ENCODE results near the gene STOML2.
"Not testable (repeated sequence)": the region's sequence is repeated elsewhere in the genome, so short reads cannot be mapped to it uniquely, and the experiment has no call there.

The STOML2 gene

GRCh38 chr9:35102769-35103659, at the start of gene STOML2:
Gene STOML2, minus strand, starts transcription at chr9:35103131. Its CDS starts 37 bp downstream, at chr9:35103094.
- Mint-ChIP-seq H3K4me3 (peak within 1 kb of the TSS; percentile 84), H3K27ac (peak within 1 kb of the TSS; percentile 98), H3K4me1 (peaks cover 23% of the 10 kb centered on the region), H3K36me3 (peaks cover 15% of the 10 kb centered on the region), H3K9me3 (no peaks in the 10 kb centered on the region), H3K27me3 (no peaks in the 10 kb centered on the region)
- ATAC-seq (ENCODE audit: low read depth) (peak; percentile 97), DNase-seq (ENCODE audit: low spot score in 2 of 2) (peak; percentile 77 to 88)

GRCh38 chr9:35147941-35148563, 45.1 kb upstream of the STOML2 start:
- not testable (repeated sequence) for H3K27ac Mint-ChIP-seq; H3K27me3 Mint-ChIP-seq; H3K4me3 Mint-ChIP-seq; H3K36me3 Mint-ChIP-seq; ATAC-seq (ENCODE audit: low read depth); H3K4me1 Mint-ChIP-seq; DNase-seq (ENCODE audit: low spot score in 2 of 2)
- peaks cover 20% of the 10 kb centered on the region for H3K9me3 Mint-ChIP-seq

DNA sequence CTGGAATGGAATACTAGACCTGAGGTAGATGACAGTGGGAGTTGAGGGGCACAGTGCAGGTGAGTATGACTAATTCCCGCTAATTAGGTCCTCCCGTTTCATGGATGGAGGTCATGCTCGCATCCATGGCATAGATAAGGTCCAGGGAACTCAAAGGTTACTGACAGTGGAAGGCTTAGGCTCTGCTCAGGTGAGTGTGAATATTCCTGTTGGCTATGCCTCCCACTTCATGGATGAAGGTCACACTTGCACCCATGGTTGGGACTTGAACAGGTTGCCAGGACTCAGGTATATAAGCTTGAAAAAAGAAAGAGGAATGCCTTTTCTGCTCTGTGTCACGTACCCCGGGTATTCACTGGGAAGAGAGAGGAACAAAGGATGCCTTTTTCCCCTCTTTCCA, 39.1 kb upstream of the STOML2 start:
- peaks cover 4% of the 10 kb centered on the region for H3K9me3 Mint-ChIP-seq
- no peak for DNase-seq (ENCODE audit: low spot score in 2 of 2)
- peaks cover 4% of the 10 kb centered on the region for H3K27me3 Mint-ChIP-seq
- H3K27ac Mint-ChIP-seq: no peak overlapping the region
- H3K36me3 Mint-ChIP-seq: no peaks in the 10 kb centered on the region
- no peak overlapping the region for H3K4me3 Mint-ChIP-seq
- H3K4me1 Mint-ChIP-seq: no peaks in the 10 kb centered on the region
- no peak for ATAC-seq (ENCODE audit: low read depth)

DNA sequence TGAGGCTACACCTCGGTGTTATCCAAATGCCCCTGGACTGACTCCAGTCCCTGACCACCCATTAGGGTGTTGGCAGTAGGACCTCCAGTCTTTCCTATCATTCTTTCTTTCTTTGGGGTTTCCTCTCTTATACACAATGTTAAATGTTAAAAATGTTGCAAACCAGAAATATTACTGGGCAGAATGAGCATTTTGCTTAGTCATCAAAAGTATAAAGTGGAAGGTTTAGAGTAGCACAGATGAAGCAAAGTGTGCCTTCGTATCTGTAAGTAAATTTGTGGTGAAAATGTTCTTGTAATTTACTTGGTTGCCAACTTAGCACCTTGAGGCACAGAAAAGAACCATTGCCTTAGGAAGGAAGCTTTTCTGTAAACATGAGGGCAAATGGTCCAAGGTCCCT, 37.2 kb upstream of the STOML2 start:
- Mint-ChIP-seq H3K4me1 (no peaks in the 10 kb centered on the region), H3K4me3 (no peak overlapping the region), H3K36me3 (no peaks in the 10 kb centered on the region), H3K27me3 (peaks cover 4% of the 10 kb centered on the region), H3K27ac (no peak overlapping the region), H3K9me3 (peaks cover 4% of the 10 kb centered on the region)
- DNase-seq (ENCODE audit: low spot score in 2 of 2) (no peak), ATAC-seq (ENCODE audit: low read depth) (no peak)

DNA sequence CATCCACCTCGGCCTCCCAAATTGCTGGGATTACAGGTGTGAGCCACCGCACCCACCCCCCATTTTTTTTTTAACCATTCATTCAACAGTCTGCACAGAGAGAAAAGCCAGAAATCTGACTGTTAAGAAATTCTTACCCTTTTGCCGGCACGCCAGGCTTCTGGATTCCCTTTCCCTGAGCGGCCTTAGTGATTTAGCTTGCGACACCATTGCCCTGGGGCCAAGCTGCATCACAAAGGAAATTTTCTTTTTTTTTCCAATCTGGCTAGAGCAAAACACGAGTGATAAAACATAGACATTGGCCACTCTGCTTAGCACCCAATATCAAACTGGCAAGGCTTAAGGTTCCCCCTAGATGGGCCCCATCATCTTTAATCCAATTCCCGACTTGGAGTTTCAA, 33.9 kb upstream of the STOML2 start:
- no peak for DNase-seq (ENCODE audit: low spot score in 2 of 2)

GRCh38 chr9:35135988-35136387, 33.1 kb upstream of the STOML2 start:
- no peaks in the 10 kb centered on the region for H3K4me1 Mint-ChIP-seq
- no peak for ATAC-seq (ENCODE audit: low read depth)
- H3K9me3 Mint-ChIP-seq: no peaks in the 10 kb centered on the region
- no peak overlapping the region for H3K4me3 Mint-ChIP-seq
- no peak overlapping the region for H3K27ac Mint-ChIP-seq
- no peak for DNase-seq (ENCODE audit: low spot score in 2 of 2)
- peaks cover 4% of the 10 kb centered on the region for H3K27me3 Mint-ChIP-seq
- H3K36me3 Mint-ChIP-seq: no peaks in the 10 kb centered on the region

More for the DNA sequence above, 33.9 kb upstream of the STOML2 start:
- Mint-ChIP-seq H3K9me3 (peaks cover under 1% of the 10 kb centered on the region), H3K27ac (no peak overlapping the region), H3K27me3 (peaks cover 4% of the 10 kb centered on the region), H3K4me3 (no peak overlapping the region), H3K36me3 (no peaks in the 10 kb centered on the region), H3K4me1 (no peaks in the 10 kb centered on the region)
- ATAC-seq (ENCODE audit: low read depth): no peak

- no peak overlapping the region for H3K4me3 Mint-ChIP-seq
- H3K9me3 Mint-ChIP-seq: no peaks in the 10 kb centered on the region
- no peak overlapping the region for H3K27ac Mint-ChIP-seq
- peaks cover 2% of the 10 kb centered on the region for H3K27me3 Mint-ChIP-seq
- no peaks in the 10 kb centered on the region for H3K36me3 Mint-ChIP-seq
- no peak for DNase-seq (ENCODE audit: low spot score in 2 of 2)
- ATAC-seq (ENCODE audit: low read depth): no peak
- no peaks in the 10 kb centered on the region for H3K4me1 Mint-ChIP-seq
Measured at GRCh38 chr9:35134920-35135319, 32.0 kb upstream of the STOML2 start.

GRCh38 chr9:35116898-35117551, 14.1 kb upstream of the STOML2 start:
- peaks cover 30% of the 10 kb centered on the region for H3K4me1 Mint-ChIP-seq
- ATAC-seq (ENCODE audit: low read depth): peak; percentile 69
- no peaks in the 10 kb centered on the region for H3K36me3 Mint-ChIP-seq
- no peaks in the 10 kb centered on the region for H3K9me3 Mint-ChIP-seq
- peak overlapping the region; percentile 91 for H3K4me3 Mint-ChIP-seq
- peak; percentile 85 to 87 for DNase-seq (ENCODE audit: low spot score in 2 of 2)
- H3K27me3 Mint-ChIP-seq: peaks cover 4% of the 10 kb centered on the region
- H3K27ac Mint-ChIP-seq: peak overlapping the region; percentile 90

DNA sequence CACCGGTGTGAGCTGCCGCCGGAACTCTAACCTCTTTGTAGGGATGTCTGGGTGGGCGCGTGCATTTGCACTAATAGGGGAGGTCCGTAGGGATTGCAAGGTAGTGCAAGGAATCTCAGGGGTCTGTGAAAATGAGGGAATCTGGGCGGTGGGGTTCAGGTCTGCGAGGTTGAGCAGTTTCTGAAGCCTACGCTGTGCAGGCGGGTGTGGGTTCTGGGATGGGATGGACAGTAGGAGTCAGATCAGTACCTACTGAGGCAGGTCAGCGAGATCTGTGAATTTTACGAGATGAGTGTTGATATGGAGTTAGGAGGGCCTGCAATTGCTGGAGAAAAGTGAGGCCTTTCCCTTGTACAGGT, 13.6 kb upstream of the STOML2 start:
- ATAC-seq (ENCODE audit: low read depth) (no peak), DNase-seq (ENCODE audit: low spot score in 2 of 2) (no peak)
- Mint-ChIP-seq H3K27ac (peak overlapping the region; percentile 90), H3K36me3 (no peaks in the 10 kb centered on the region), H3K4me3 (peak overlapping the region; percentile 91), H3K4me1 (peaks cover 36% of the 10 kb centered on the region), H3K27me3 (peaks cover 4% of the 10 kb centered on the region), H3K9me3 (no peaks in the 10 kb centered on the region)

DNA sequence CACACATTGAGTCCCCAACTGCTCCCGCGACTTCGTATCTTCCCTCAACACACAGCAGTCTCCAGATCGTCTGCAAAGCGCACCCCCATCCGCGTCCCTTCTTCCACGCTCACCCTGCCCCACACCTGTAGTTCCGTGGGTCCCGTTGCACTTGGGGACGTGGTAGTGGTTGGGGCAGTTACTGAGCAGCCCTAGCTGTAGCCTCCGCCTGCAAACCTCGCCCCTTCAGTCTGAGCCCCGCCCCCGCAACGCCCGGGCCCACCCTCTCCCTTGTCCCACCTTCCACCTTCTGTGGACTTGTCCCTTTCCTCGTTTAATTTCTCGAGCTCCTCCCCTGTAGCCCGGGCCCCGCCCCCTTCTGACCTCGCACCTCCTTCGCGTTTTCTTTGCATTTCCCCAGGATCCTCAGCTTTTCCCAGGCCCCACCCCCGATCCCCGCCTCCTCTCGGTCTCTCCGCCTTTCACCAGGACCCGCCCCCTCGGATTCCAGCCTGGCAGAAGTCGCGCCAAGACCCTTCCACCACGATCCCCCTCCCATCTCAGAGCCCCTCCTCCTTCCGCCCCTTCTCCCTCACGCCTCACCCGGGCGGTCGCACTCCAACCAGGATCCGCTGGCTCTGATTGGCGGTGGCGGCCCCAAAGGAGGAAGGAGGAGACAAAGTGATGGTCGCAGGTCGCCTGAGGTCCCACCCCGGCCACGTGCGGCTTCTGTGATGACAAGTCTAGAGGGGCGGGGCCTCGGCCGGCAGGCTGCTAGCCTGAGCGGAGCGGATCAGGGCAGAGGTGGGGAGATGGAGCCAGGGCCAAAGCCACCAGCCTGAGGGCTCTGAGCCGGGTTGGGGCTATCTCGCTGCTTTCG, 13.0 kb upstream of the STOML2 start, which contains the start of gene ATOSB:
TSS of gene ATOSB (minus strand) at position 183 of the 859 bp plus-strand sequence. CDS start 7,588 bp downstream, outside the sequence.
- peak within 1 kb of the TSS; percentile 91 for H3K4me3 Mint-ChIP-seq
- peaks cover 4% of the 10 kb centered on the region for H3K27me3 Mint-ChIP-seq
- no peaks in the 10 kb centered on the region for H3K36me3 Mint-ChIP-seq
- peak; percentile 72 for ATAC-seq (ENCODE audit: low read depth)
- peak; percentile 91 to 93 for DNase-seq (ENCODE audit: low spot score in 2 of 2)
- H3K4me1 Mint-ChIP-seq: peaks cover 40% of the 10 kb centered on the region
- H3K9me3 Mint-ChIP-seq: no peaks in the 10 kb centered on the region
- H3K27ac Mint-ChIP-seq: peak within 1 kb of the TSS; percentile 90

DNA sequence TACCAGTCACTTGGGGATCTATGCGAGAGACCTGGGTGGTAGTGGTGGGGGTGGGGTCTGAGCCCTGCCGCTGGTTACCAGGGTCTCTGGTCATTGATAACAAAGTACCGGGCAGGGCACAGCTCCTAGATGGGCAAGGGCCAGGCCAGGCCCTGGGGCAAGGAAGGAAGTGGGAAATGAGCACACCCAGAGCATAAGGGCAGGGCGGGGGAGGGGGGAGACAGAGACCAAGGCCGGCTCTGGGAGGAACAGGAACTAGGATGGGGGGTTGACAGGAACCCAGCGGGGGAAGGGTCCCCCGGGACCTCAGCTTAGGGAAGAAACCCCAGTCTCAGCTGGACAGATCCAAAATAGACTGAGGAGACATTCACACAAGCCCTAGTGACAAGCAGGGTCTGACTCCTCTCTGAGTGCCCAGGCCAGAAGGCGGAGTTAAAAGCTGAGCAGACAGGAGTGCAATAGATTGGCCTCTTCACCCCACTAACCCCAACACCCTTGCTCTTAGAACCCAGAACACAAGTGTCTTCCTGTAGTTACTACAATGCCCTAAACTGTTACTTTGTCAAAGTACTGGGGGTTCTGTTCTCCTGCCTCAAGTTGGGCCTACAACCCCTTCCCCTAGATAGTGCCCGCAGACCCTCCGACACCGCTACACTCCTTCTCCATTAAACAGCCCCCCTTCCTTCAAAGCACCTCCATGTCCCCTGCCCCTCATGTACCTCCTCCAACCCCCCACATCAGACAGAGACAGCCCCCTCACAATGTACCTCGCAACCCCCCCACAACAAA, 12.1 kb upstream of the STOML2 start:
- Mint-ChIP-seq H3K9me3 (no peaks in the 10 kb centered on the region), H3K27ac (peak overlapping the region; percentile 90), H3K4me1 (peaks cover 44% of the 10 kb centered on the region), H3K27me3 (no peaks in the 10 kb centered on the region), H3K4me3 (peak overlapping the region; percentile 91), H3K36me3 (no peaks in the 10 kb centered on the region)
- DNase-seq (ENCODE audit: low spot score in 2 of 2) (no peak), ATAC-seq (ENCODE audit: low read depth) (no peak)

DNA sequence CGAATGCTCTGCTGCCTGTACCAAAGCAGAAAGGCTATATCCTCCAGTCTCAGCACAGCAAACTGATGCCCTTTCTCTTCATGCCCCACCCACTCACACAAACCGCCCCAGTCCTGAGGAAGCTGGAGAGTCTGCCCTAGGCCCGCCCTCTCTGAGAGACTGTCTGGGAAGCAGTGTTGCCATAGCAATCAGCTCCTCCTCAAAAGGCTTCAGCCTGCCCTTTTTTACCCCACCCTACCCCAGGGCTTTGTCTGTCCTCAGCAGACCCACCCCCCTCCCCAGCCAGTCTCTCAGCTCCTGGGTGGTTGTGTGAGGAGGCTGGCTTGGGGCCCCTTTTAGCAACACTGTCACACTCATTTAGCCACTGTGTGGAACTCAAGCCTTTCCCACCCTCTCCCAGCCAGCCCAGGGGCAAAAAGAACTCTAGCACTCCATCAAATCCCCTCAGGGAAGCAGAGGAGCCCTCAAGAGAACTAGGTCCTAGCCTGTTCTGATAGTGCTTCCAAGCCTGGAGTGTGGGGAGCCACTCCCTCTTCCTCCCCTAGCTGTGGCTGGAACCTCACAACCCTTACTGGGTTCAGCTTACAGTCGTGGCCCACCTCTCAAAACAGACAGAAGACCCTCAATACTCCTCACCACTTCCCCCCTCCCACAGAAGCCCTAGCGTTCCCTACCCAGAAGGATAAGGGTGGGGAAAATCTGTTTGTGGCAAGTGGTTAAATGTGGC, 11.3 kb upstream of the STOML2 start:
- DNase-seq (ENCODE audit: low spot score in 2 of 2): no peak
- no peak for ATAC-seq (ENCODE audit: low read depth)
- Mint-ChIP-seq H3K27me3 (no peaks in the 10 kb centered on the region), H3K36me3 (no peaks in the 10 kb centered on the region), H3K4me1 (peaks cover 46% of the 10 kb centered on the region), H3K27ac (peak overlapping the region; percentile 90), H3K4me3 (peak overlapping the region; percentile 91), H3K9me3 (no peaks in the 10 kb centered on the region)

Measured in memory B cell (primary cell).